Thyroid gland (tissue), 4 donors: ENCODE results near the gene SLC35D3. TPM values are rescaled to one million over a fixed set of nuclear protein-coding genes. Genes with fewer than 3 reads are reported as not detected.
"Not testable (repeated sequence)": the region's sequence is repeated elsewhere in the genome, so short reads cannot be mapped to it uniquely, and the experiment has no call there.

Experiments used
- DNase-seq, 2 donors: peaks; one replicate each; pipeline ENCODE4 v3.0.0-alpha.2; 2019
- H3K27ac ChIP-seq, 3 donors: fragments of 200-600 bp; sonication (generic); 1 replicate in 2 of 3; 2 replicates in 1 of 3; pipeline ENCODE4 v1.5.1; 2016 to 2019; ENCODE audit warnings: mild to moderate bottlenecking in 1 of 3, moderate library complexity in 1 of 3
- H3K27me3 ChIP-seq: fragments of 200-600 bp; sonication (generic); one replicate; pipeline ENCODE4 v1.5.1; 2019
- H3K36me3 ChIP-seq, 2 donors: fragments of 200-600 bp; sonication (generic); one replicate each; pipeline ENCODE4 v1.5.1; 2016 to 2019
- H3K4me1 ChIP-seq, 2 donors: fragments of 200-600 bp; sonication (generic); one replicate each; pipeline ENCODE4 v1.5.1; 2017 to 2019
- H3K4me3 ChIP-seq, 3 donors: fragments of 200-600 bp; sonication (generic); replicated peaks in 1 of 3; 1 replicate in 2 of 3; 2 replicates in 1 of 3; pipeline ENCODE4 v1.5.1; 2016; ENCODE audit warnings: mild to moderate bottlenecking in 1 of 3
- H3K9me3 ChIP-seq: fragments of 200-600 bp; sonication (generic); one replicate; pipeline ENCODE4 v1.5.1; 2017
- POLR2A ChIP-seq, 2 donors: fragments of 450-650 bp; IDR thresholded peaks; one replicate each; pipeline ENCODE4 v1.6.1; 2017; ENCODE audit warnings: antibody characterized with exemption in 2 of 2, mild to moderate bottlenecking in 2 of 2, moderate library complexity in 1 of 2
- WGBS, 2 donors: methylation state at CpG; one replicate each; pipeline ENCODE4 v1.1.5; 2017; 5-methylcytosine and 5-hydroxymethylcytosine counted together
- intact Hi-C: fragments of 100-400 bp; cut with DNase I; formaldehyde crosslinking; loops from one replicate; pipeline ENCODE4 v1.15.1; 2023
- total RNA-seq, 4 donors: library from RNA; depleted of rRNA; stranded (reverse); fragments of >200 nt; gene quantifications; one replicate each; pipeline ENCODE4 v1.2.3, GENCODE V29; 2016
- TF ChIP-seq, protein P1 (sequence below), 6 experiments: fragments of 200-600 bp in 3 of 6; fragments of 450-650 bp in 3 of 6; sonication (generic) in 3 of 6; IDR thresholded peaks; one replicate each; pipeline ENCODE4 v1.5.1; 2016 to 2019; ENCODE audit warnings: antibody characterized with exemption in 6 of 6, mild to moderate bottlenecking in 2 of 6, inconsistent platforms in 1 of 6, moderate library complexity in 1 of 6

Gene SLC35D3
- total RNA-seq, 4 donors from 2014 or later: not detected

GRCh38 chr6:136932599-136932998 is 10.5 kb downstream of the SLC35D3 start:
- TF ChIP-seq, protein P1, sequence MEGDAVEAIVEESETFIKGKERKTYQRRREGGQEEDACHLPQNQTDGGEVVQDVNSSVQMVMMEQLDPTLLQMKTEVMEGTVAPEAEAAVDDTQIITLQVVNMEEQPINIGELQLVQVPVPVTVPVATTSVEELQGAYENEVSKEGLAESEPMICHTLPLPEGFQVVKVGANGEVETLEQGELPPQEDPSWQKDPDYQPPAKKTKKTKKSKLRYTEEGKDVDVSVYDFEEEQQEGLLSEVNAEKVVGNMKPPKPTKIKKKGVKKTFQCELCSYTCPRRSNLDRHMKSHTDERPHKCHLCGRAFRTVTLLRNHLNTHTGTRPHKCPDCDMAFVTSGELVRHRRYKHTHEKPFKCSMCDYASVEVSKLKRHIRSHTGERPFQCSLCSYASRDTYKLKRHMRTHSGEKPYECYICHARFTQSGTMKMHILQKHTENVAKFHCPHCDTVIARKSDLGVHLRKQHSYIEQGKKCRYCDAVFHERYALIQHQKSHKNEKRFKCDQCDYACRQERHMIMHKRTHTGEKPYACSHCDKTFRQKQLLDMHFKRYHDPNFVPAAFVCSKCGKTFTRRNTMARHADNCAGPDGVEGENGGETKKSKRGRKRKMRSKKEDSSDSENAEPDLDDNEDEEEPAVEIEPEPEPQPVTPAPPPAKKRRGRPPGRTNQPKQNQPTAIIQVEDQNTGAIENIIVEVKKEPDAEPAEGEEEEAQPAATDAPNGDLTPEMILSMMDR (IDR thresholded peaks at IDR 0.05): no peak
- no peak for TF ChIP-seq POLR2A (IDR thresholded peaks at IDR 0.05)
- H3K4me1 ChIP-seq: no peaks in the 10 kb centered on the region
- no peak overlapping the region for H3K4me3 ChIP-seq
- no peaks in the 10 kb centered on the region for H3K27me3 ChIP-seq
- no peaks in the 10 kb centered on the region for H3K36me3 ChIP-seq
- intact Hi-C loops: no loop called here
- DNase-seq: no peak
- WGBS, 2 donors: 86 to 91% methylated on average over 2 of the region's 2 CpGs
- no peaks in the 10 kb centered on the region for H3K9me3 ChIP-seq
- no peak overlapping the region for H3K27ac ChIP-seq

GRCh38 chr6:136945072-136945471 is 23.0 kb downstream of the SLC35D3 start:
- intact Hi-C loops: no loop called here
- 81 to 82% methylated on average over 1 of the region's 1 CpG for WGBS, 2 donors
- Histone ChIP-seq H3K27me3 (no peaks in the 10 kb centered on the region), H3K27ac (no peak overlapping the region), H3K9me3 (no peaks in the 10 kb centered on the region), H3K4me3 (no peak overlapping the region), H3K36me3 (no peaks in the 10 kb centered on the region), H3K4me1 (no peaks in the 10 kb centered on the region)
- no peak for DNase-seq
- TF ChIP-seq, protein P1 (IDR thresholded peaks at IDR 0.05): no peak
- no peak for TF ChIP-seq POLR2A (IDR thresholded peaks at IDR 0.05)

DNA sequence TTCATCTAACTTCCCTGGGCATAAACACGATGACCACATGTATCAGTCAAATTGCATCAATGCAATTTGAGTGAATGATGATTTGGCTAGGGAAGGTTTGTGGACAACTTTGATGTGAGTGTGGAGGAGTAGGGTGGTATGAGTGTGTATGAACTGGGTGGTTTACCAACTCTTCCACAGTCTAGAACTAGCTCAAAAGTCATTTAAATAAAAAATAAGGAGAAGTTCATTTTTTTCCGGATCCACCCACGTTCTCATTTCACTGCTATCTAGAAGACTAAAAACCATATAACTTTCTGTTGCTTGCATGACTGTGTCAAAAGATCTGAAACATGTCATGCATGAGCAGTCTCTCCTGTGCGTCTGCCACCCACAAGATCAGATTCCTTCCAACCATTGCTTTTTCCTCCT is 23.6 kb downstream of the SLC35D3 start:
- H3K27ac ChIP-seq: no peak overlapping the region
- no peak for TF ChIP-seq POLR2A (IDR thresholded peaks at IDR 0.05)
- TF ChIP-seq, protein P1 (IDR thresholded peaks at IDR 0.05): no peak
- WGBS, 2 donors: 69 to 74% methylated on average over 4 of the region's 4 CpGs
- H3K4me1 ChIP-seq: no peaks in the 10 kb centered on the region
- DNase-seq: no peak
- H3K4me3 ChIP-seq: no peak overlapping the region
- intact Hi-C loops: no loop called here
- H3K36me3 ChIP-seq: no peaks in the 10 kb centered on the region
- no peaks in the 10 kb centered on the region for H3K27me3 ChIP-seq
- no peaks in the 10 kb centered on the region for H3K9me3 ChIP-seq

GRCh38 chr6:136947037-136947436 is 24.9 kb downstream of the SLC35D3 start:
- Histone ChIP-seq H3K4me3 (no peak overlapping the region), H3K9me3 (no peaks in the 10 kb centered on the region), H3K27ac (no peak overlapping the region), H3K36me3 (no peaks in the 10 kb centered on the region), H3K27me3 (no peaks in the 10 kb centered on the region), H3K4me1 (no peaks in the 10 kb centered on the region)
- WGBS, 2 donors: 59 to 61% methylated on average over 9 of the region's 9 CpGs
- TF ChIP-seq POLR2A (IDR thresholded peaks at IDR 0.05): no peak
- TF ChIP-seq, protein P1 (IDR thresholded peaks at IDR 0.05): no peak
- intact Hi-C loops: no loop called here
- no peak for DNase-seq

DNA sequence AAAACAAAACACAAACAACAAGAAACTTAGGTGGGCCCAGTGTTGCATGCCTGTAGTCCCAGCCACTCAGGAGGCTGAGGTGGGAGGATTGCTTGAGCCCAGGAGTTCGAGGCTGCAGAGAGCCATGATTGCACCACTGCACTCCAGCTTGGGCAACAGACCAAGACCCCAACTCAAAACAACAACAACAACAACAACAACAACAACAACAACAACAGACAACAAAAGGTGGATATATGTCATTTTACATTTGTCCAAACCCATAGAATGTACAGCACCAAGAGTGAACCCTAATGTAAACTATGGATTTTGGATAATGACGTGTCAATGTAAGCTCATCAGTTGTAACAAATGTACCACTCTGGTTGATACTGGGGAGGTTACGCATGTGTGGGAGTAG is 27.9 kb downstream of the SLC35D3 start:
- H3K27ac ChIP-seq, H3K4me1 ChIP-seq, intact Hi-C loops, H3K27me3 ChIP-seq, DNase-seq, H3K9me3 ChIP-seq, H3K4me3 ChIP-seq, H3K36me3 ChIP-seq: not testable (repeated sequence)
- 95 to 97% methylated on average over 3 of the region's 3 CpGs for WGBS, 2 donors
